Measurements from ENCODE around the gene STK32C. TPM values are rescaled to one million over a fixed set of nuclear protein-coding genes. Genes with fewer than 3 reads are reported as not detected.
"Not testable (repeated sequence)": the region's sequence is repeated elsewhere in the genome, so short reads cannot be mapped to it uniquely, and the experiment has no call there.

STK32C gene
- total RNA-seq, 8 experiments from 2014 or later, result 7.3 to 31.0 (median 22.7) TPM

DNA sequence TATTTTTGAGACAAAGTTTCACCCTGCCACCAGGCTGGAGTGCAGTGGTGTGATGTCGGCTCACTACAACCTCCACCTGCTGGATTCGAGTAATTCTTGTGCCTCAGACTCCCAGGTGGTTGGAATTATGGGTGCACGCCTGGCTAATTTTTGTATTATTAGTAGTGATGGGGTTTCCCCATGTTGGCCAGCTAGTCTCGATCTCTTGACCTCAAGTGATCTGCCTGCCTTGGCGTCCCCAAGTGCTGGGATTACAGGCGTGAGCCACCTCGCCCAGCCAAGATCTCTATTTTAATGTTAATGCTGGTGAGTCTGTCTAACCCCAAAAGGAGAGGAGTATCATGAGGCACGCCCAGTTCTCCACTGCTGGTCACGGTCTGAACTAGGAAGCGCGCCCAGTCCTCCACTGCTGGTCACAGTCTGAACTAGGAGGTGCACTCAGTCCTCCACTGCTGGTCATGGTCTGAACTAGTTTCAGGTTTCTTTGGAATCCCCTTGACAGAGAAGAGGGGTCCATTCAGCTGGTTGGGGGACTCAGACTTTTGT, 18.7 kb upstream of the STK32C start:
- peaks cover 19 to 20% of the 10 kb centered on the region in 2 donors for H3K4me1 ChIP-seq (replicated peaks in 1 of 2)
- H3K27ac ChIP-seq, result no peak overlapping the region
- H3K4me3 ChIP-seq, result no peak overlapping the region
- peak in 1 of 8 experiments; percentile 15 for ATAC-seq (replicated peaks in 6 of 8)
- 20 to 100% (median 93%) methylated on average over 1 to 10 of the region's 11 CpGs; no CpG with 5 or more reads in 2 of the 10 experiments for WGBS, 10 experiments
- in situ Hi-C loops (cut with MboI; ENCODE audit: low pct_unique_long_range_greater_than_20kb in 2 of 9, low sequenced_read_pairs in 9 of 9, unreplicated experiment in 9 of 9), result loop anchor here in 4 of 9 experiments (25.0 kb wide), 2 partner anchors 89 to 114 kb away; no protein-coding TSS in a partner anchor

DNA sequence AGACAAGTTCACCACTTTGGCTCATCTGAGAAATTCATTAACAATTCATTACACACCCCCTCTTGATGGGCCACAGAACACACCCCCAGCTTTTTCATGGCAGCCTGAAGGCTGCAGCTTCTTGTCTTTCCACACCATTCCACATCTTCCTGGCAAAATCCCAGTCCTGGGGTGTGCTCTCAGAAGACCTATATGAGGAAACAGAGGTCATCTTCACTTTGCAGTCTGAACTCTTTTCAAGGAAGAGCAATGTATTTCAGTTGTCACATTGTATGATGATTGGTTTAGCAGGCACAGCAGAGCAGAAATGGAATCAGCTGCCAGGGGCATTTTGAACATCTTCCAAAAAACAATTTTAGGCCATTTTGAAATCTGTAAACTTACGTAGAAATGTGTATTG, 16.4 kb upstream of the STK32C start:
- WGBS, 10 experiments, result 83 to 100% (median 95%) methylated on average over 1 of the region's 1 CpG; no CpG with 5 or more reads in 4 of the 10 experiments
- H3K27ac ChIP-seq, result no peak overlapping the region
- no peak overlapping the region for H3K4me3 ChIP-seq
- in situ Hi-C loops (cut with MboI; ENCODE audit: low pct_unique_long_range_greater_than_20kb in 2 of 9, low sequenced_read_pairs in 9 of 9, unreplicated experiment in 9 of 9), result no loop called here
- ATAC-seq (replicated peaks in 6 of 8), result no peak
- peaks cover 7% of the 10 kb centered on the region in 2 donors for H3K4me1 ChIP-seq (replicated peaks in 1 of 2)

DNA sequence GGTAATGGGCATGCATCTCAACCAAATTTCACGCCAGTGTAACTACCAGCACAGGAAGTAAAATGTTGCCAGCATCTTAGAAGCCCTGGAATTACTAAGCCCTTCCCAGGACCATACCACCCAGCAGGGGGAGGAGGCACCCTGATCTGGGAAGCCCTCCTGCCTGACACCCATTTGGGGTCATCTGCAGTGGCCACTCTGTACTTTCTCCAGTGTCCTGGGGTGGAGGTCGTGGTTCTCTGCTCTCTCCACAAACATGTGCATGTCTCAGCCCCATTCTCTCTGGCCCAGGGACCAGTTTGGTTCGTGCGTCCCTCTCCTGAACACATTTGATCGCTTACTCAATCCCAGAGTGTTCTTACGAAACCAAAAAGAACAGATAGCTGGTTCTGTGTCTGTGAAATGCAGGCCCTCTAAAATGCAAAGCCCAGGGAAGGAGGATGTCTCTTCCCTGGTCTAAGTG, 14.9 kb upstream of the STK32C start:
- no peak overlapping the region for H3K4me3 ChIP-seq
- ATAC-seq (replicated peaks in 6 of 8), result no peak
- H3K27ac ChIP-seq, result no peak overlapping the region
- WGBS, 10 experiments, result 0 to 100% (median 80%) methylated on average over 1 to 3 of the region's 6 CpGs; no CpG with 5 or more reads in 3 of the 10 experiments
- peaks cover 3% of the 10 kb centered on the region in 2 donors for H3K4me1 ChIP-seq (replicated peaks in 1 of 2)
- in situ Hi-C loops (cut with MboI; ENCODE audit: low pct_unique_long_range_greater_than_20kb in 2 of 9, low sequenced_read_pairs in 9 of 9, unreplicated experiment in 9 of 9), result no loop called here

DNA sequence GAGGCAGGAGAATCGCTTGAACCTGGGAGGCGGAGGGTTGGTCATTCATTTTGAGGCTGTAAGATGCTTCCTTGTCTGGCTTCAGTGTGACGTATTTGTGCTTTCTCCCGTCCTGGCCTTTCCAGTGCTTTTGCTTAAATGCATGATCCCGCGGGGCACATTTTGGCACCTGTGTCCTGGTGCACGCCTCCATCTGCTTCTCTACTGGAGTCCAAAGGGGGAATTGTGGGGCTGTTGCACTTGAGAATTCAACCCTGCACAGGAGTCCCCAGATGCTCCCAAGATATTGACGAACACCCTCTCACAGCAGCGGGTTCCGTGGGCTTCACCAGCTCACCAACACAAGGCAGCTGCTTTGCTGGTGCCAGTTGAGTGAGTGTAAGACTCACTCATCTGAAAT, 14.0 kb upstream of the STK32C start:
- WGBS, 10 experiments, result 60 to 100% (median 87%) methylated on average over 1 to 7 of the region's 10 CpGs
- Histone ChIP-seq H3K4me3 (no peak overlapping the region), H3K27ac (no peak overlapping the region), H3K4me1 (replicated peaks in 1 of 2) (peaks cover 3% of the 10 kb centered on the region in 2 donors)
- ATAC-seq (replicated peaks in 6 of 8), result no peak
- in situ Hi-C loops (cut with MboI; ENCODE audit: low pct_unique_long_range_greater_than_20kb in 2 of 9, low sequenced_read_pairs in 9 of 9, unreplicated experiment in 9 of 9), result no loop called here

DNA sequence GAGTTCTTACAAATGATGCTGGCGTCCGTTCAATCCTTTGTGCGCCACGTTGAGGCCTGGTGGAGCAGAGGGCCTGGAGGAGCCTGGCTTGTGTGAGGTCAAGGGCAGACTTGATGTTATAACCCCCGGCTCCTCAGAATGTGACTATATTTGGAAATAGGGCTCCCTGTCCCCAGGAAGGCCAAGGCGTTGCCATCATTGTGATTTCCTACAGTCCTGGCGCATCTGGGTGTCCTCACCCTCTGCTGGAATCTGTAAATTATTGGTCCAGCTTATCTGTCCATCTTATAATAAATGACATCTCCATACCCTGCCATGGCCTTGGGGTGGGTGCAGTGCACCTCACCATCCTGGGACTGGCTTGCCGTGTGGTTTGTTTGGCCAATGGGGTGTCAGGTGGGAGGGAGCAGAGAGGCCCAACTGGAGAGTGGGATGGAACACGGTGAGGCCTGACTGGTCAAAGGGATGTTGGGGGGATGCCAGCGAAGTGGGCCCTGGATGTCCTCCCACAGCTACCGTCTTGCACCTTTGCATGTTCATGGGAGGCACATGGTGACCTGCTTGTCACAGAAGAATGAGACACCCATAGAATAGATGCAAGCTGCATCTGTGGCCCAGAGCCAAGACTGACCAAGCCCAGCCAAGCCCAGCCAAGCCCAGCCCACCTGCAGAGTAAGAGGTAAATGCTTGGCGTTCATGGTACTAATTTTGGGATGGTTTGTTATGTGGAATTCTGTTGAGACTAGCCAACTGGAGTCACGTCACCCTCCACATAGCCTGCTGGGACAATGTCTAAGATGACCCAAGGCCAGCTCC, 13.1 kb upstream of the STK32C start:
- 95 to 100% (median 100%) methylated on average over 1 to 5 of the region's 13 CpGs; no CpG with 5 or more reads in 4 of the 10 experiments for WGBS, 10 experiments

DNA sequence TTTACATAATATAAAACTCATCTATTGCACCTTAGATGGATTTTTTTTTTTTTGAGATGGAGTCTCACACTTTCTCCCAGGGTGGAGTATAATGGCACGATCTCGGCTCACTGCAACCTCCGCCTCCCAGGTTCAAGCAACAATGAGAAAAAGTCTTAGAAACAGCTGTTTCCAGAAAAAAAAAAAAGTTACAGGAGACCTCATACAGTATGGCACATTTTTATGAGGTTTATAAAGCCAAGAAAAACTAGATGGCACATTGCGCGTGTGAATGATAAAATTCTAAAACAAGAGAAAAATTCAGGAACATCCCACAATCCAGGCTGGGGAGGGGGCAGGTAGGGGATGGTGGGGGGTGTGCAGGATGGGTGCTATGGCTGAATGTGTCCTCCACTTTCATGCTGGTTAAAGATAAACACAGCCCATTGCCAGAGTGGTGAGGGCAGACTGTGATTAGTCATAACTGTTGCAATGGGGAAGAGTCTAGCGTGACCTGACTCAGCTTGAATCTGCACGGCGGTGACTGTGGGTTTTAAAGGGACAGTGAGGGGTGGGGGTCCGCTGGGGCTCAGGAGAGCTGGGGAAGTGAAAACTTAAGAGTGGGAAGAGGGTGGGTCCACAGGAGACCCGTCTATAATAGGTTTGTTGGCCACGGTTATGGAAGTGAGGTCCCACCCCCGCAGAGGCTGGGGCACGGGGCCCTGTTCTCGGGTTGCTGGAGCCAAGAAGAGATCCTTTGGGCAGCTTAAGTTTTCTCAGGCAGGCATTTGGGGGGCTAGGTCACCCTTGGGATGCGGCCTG, 12.3 kb upstream of the STK32C start:
- Histone ChIP-seq H3K4me1 (replicated peaks in 1 of 2) (peaks cover 3% of the 10 kb centered on the region in 2 donors), H3K4me3 (no peak overlapping the region), H3K27ac (no peak overlapping the region)
- peak; percentile 63 to 99 (median 94) for ATAC-seq (replicated peaks in 6 of 8)
- WGBS, 10 experiments, result 10 to 96% (median 77%) methylated on average over 2 to 5 of the region's 15 CpGs; no CpG with 5 or more reads in 1 of the 10 experiments
- in situ Hi-C loops (cut with MboI; ENCODE audit: low pct_unique_long_range_greater_than_20kb in 2 of 9, low sequenced_read_pairs in 9 of 9, unreplicated experiment in 9 of 9), result no loop called here

More for the DNA sequence above, 13.1 kb upstream of the STK32C start:
- ATAC-seq (replicated peaks in 6 of 8), result peak in 2 of 8 experiments; percentile 5 to 6
- in situ Hi-C loops (cut with MboI; ENCODE audit: low pct_unique_long_range_greater_than_20kb in 2 of 9, low sequenced_read_pairs in 9 of 9, unreplicated experiment in 9 of 9), result no loop called here
- Histone ChIP-seq H3K27ac (no peak overlapping the region), H3K4me1 (replicated peaks in 1 of 2) (peaks cover 3% of the 10 kb centered on the region in 2 donors), H3K4me3 (no peak overlapping the region)

DNA sequence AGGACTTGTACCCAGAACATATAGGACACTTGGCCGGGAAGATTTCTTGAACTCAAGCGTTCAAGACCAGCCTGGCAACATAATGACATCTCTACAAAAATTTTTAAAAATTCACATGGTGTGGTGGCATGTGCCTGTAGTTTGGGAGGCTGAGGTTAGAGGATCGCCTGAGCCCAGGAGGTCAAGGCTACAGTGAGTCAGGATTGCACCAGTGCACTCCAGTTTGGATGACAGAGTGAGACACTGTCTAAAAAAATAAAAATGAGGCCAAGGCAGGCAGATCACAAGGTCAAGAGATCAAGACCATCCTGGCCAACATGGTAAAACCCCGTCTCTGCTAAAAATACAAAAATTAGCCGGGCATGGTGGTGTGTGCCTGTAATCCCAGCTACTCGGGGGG, 9.7 kb upstream of the STK32C start:
- H3K4me1 ChIP-seq (replicated peaks in 1 of 2); in situ Hi-C loops (cut with MboI; ENCODE audit: low pct_unique_long_range_greater_than_20kb in 2 of 9, low sequenced_read_pairs in 9 of 9, unreplicated experiment in 9 of 9); H3K27ac ChIP-seq; ATAC-seq (replicated peaks in 6 of 8); H3K4me3 ChIP-seq: not testable (repeated sequence)
- 73 to 100% (median 93%) methylated on average over 1 to 4 of the region's 6 CpGs for WGBS, 10 experiments

DNA sequence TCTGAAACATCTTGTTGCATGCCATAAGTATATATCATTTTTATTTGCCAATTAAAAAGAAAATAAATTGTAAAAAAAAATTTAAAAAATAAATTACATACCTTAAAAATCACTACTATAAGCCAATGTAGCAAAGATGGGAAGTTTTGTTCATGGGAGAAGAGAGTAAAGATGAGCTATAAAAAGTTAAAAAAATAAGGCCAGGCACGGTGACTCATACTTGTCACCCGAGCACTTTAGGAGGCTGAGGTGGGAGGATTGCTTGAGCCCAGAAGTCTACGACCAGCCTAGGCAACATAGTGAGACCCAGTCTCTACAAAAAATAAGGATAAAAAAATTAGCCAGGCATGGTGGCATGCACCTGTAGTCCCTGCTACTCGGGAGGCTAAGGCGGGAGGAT, 8.4 kb upstream of the STK32C start:
- H3K4me3 ChIP-seq, result no peak overlapping the region
- ATAC-seq (replicated peaks in 6 of 8), result no peak
- 22 to 96% (median 80%) methylated on average over 1 to 5 of the region's 5 CpGs; no CpG with 5 or more reads in 1 of the 10 experiments for WGBS, 10 experiments
- no peak overlapping the region for H3K27ac ChIP-seq
- in situ Hi-C loops (cut with MboI; ENCODE audit: low pct_unique_long_range_greater_than_20kb in 2 of 9, low sequenced_read_pairs in 9 of 9, unreplicated experiment in 9 of 9), result no loop called here
- H3K4me1 ChIP-seq (replicated peaks in 1 of 2), result peaks cover 12% of the 10 kb centered on the region in 2 donors

DNA sequence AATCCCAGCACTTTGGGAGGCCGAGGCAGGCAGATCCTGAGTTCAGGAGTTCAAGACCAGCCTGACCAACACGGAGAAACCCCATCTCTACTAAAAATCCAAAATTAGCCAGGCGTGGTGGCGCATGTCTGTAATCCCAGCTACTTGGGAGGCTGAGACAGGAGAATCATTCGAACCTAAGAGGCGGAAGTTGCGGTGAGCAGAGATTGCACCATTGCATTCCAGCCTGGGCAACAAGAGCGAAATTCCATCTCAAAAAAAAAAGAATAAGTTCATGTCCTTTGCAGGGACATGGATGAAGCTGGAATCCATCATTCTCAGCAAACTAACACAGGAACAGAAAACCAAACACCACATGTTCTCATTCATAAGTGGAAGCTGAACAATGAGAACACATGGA, 7.1 kb upstream of the STK32C start:
- 11 to 99% (median 88%) methylated on average over 1 to 7 of the region's 8 CpGs; no CpG with 5 or more reads in 1 of the 10 experiments for WGBS, 10 experiments
- in situ Hi-C loops (cut with MboI; ENCODE audit: low pct_unique_long_range_greater_than_20kb in 2 of 9, low sequenced_read_pairs in 9 of 9, unreplicated experiment in 9 of 9); ATAC-seq (replicated peaks in 6 of 8); H3K4me3 ChIP-seq; H3K27ac ChIP-seq: not testable (repeated sequence)
- H3K4me1 ChIP-seq (replicated peaks in 1 of 2), result peaks cover 16 to 19% of the 10 kb centered on the region in 2 donors

DNA sequence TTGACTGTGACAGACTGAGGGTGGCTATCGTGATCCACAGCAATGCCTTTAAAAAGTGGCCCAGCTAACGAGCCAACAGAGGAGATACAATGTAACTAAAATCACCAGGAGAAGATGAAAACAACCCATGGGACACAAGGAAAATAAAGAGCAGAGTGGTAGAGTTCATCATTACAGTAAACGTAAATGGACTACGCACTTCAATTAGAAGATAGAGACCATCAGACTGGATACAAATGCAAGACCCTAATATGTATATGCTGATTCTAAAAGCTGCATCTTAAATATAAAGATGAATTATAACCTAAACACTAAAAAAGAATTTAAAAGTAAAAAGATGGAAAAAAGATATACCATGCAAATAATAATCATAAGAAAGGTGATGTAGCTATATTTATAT, 6.6 kb upstream of the STK32C start:
- peaks cover 15 to 19% of the 10 kb centered on the region in 2 donors for H3K4me1 ChIP-seq (replicated peaks in 1 of 2)
- H3K4me3 ChIP-seq, result no peak overlapping the region
- no peak for ATAC-seq (replicated peaks in 6 of 8)
- no peak overlapping the region for H3K27ac ChIP-seq
- in situ Hi-C loops (cut with MboI; ENCODE audit: low pct_unique_long_range_greater_than_20kb in 2 of 9, low sequenced_read_pairs in 9 of 9, unreplicated experiment in 9 of 9), result no loop called here
- WGBS, 10 experiments, result 80 to 100% (median 84%) methylated on average over 1 to 4 of the region's 4 CpGs; no CpG with 5 or more reads in 1 of the 10 experiments

DNA sequence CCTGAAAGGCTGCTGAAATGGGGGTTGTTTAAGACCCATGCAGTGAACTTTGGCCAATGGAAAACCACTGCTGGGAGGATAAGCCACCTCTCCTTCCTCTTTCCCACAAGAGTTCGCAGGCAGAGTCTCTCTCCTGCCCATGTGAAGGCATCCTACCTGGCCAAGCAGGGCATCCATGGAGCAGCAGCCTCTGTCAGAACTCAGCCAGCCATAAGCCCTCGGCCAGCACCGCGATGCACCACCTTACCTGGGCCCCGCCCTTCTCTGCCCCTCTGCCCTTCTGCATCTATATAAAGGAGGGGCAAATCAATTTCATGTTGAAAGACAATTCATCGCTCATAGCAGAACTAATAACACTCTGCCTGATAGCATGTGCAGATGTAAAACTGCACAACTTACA, 6.1 kb upstream of the STK32C start:
- Histone ChIP-seq H3K4me3 (no peak overlapping the region), H3K4me1 (replicated peaks in 1 of 2) (peaks cover 19 to 24% of the 10 kb centered on the region in 2 donors), H3K27ac (no peak overlapping the region)
- in situ Hi-C loops (cut with MboI; ENCODE audit: low pct_unique_long_range_greater_than_20kb in 2 of 9, low sequenced_read_pairs in 9 of 9, unreplicated experiment in 9 of 9), result no loop called here
- 20 to 100% (median 87%) methylated on average over 1 to 5 of the region's 6 CpGs; no CpG with 5 or more reads in 3 of the 10 experiments for WGBS, 10 experiments
- ATAC-seq (replicated peaks in 6 of 8), result no peak

DNA sequence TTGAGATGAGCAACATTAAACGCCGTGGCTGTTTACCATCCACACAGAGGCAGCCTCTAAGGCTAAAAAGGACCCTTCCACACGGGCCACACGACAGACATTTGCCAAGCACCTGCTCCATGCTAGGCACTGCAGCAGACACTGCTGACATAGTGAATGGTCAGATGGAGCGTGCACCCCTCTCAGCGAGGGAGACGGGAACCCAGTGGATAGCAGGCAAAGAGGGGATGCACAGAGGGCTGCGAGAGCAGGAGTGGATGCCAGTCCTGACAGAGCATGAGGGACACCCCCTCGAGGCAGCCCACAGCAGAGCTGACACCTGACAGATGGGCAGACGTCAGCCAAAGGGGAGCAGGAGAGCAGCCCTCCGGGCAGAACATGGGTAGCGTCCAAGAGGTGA, 5.6 kb upstream of the STK32C start:
- Histone ChIP-seq H3K4me3 (no peak overlapping the region), H3K27ac (no peak overlapping the region), H3K4me1 (replicated peaks in 1 of 2) (peaks cover 23 to 28% of the 10 kb centered on the region in 2 donors)
- 89 to 100% (median 100%) methylated on average over 1 to 5 of the region's 12 CpGs; no CpG with 5 or more reads in 5 of the 10 experiments for WGBS, 10 experiments
- in situ Hi-C loops (cut with MboI; ENCODE audit: low pct_unique_long_range_greater_than_20kb in 2 of 9, low sequenced_read_pairs in 9 of 9, unreplicated experiment in 9 of 9), result no loop called here
- no peak for ATAC-seq (replicated peaks in 6 of 8)

All from motor neuron (in vitro differentiated cells).